Astrocyte of the cerebellum (primary cell): Measurements from ENCODE around the gene CA12.
A peak's percentile ranks its signal among the peaks of the same experiment; 100 is the strongest.

Source experiments
- DNase-seq: peaks from one replicate; pipeline ENCODE4 v3.0.0-alpha.2; 2011; ENCODE audit warnings: low read depth
- H3K4me3 ChIP-seq: 2 replicates; pipeline ENCODE4 v1.5.1; 2011; ENCODE audit warnings: mild to moderate bottlenecking, low read depth, low read length, moderate library complexity
- CTCF ChIP-seq: IDR thresholded peaks from 2 replicates; pipeline ENCODE4 v1.5.1; 2012; ENCODE audit warnings: low read length, low read depth, moderate library complexity, mild to moderate bottlenecking; ENCODE audit errors: missing control alignments
- in situ Hi-C: cut with HindIII; loops from 2 replicates; pipeline ENCODE4 v1.10.0; 2017; ENCODE audit warnings: low sequenced_read_pairs

CA12 gene

GRCh38 chr15:63409179-63409578 is 27.5 kb upstream of the CA12 start:
- no peak for TF ChIP-seq CTCF
- in situ Hi-C loops, result no loop called here
- DNase-seq, result no peak

GRCh38 chr15:63408524-63408923 is 26.9 kb upstream of the CA12 start:
- H3K4me3 ChIP-seq, result no peak overlapping the region
- in situ Hi-C loops, result no loop called here
- DNase-seq, result peak; percentile 20
- no peak for TF ChIP-seq CTCF

More at GRCh38 chr15:63409179-63409578, 27.5 kb upstream of the CA12 start:
- no peak overlapping the region for H3K4me3 ChIP-seq

GRCh38 chr15:63407612-63408011 is 26.0 kb upstream of the CA12 start:
- DNase-seq, result no peak
- H3K4me3 ChIP-seq, result no peak overlapping the region
- in situ Hi-C loops, result no loop called here

GRCh38 chr15:63405683-63406390 is 24.2 kb upstream of the CA12 start:
- TF ChIP-seq CTCF, result no peak
- in situ Hi-C loops, result no loop called here
- no peak overlapping the region for H3K4me3 ChIP-seq
- DNase-seq, result no peak

More at GRCh38 chr15:63407612-63408011, 26.0 kb upstream of the CA12 start:
- no peak for TF ChIP-seq CTCF

GRCh38 chr15:63405159-63405558 is 23.5 kb upstream of the CA12 start:
- in situ Hi-C loops, result no loop called here
- no peak for TF ChIP-seq CTCF
- no peak overlapping the region for H3K4me3 ChIP-seq
- no peak for DNase-seq

GRCh38 chr15:63403254-63403945 is 21.8 kb upstream of the CA12 start:
- in situ Hi-C loops, result loop anchor here (5.0 kb wide), 1 partner anchor 96 kb away; no protein-coding TSS in a partner anchor
- no peak for TF ChIP-seq CTCF
- no peak for DNase-seq
- no peak overlapping the region for H3K4me3 ChIP-seq
